Amniotic epithelial cell (primary cell): ENCODE results near the gene MARK2.

Source experiments
- DNase-seq: peaks from one replicate; pipeline ENCODE4 v3.0.0-alpha.2; 2010; ENCODE audit warnings: low read depth

MARK2 gene

DNA sequence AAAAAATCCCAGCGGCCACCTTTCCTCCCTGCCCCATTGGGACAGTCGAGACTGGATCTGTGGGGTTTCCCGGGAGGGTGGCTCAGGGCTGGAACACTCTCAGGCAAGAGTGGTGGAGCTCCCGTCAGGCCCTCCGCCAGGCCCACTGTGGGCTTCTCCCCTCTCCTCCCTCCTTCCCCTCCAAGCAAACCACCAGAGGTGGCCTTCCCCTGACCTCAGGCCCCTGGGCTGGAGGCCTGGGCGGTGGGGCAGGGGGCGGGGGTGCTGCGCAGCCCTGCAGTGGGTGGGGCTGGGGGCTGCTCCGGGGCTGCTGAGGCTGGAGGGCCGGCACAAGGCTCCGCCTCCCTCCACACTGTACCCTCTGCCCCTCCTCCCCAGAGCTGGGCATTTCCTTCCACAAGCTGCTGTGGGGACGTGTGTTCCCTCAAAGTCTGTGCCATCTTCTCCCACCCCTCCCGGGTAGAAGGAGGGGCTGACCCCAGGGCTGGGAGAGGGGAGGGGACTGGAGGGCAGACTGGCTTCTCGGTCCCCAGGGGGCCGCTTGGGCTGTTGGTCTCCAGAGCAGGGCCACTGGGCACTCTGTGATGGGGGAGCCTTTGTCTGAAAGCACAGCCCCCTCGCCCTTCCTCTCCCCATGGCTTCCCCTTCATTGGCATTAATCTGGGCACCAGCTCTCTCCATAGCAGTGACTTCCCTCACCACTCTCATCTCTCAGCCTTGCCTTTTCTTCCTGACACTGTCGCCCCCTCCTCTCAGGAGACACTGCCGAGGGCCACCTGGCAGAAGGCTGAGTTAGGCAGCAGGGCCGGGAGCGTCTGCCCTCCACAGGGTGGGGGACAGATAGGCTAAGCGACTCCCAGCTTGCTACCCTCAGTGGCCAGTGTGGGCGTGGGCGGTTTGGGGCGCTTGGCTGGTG, 70.9 kb downstream of the MARK2 start:
- DNase-seq: no peak

GRCh38 chr11:63910675-63911074, 71.8 kb downstream of the MARK2 start:
- no peak for DNase-seq

GRCh38 chr11:63911440-63911839, 72.5 kb downstream of the MARK2 start:
- DNase-seq: no peak

- no peak for DNase-seq
These were observed 73.0 kb downstream of the MARK2 start for GRCh38 chr11:63911876-63912275.

GRCh38 chr11:63912678-63913077, 73.8 kb downstream of the MARK2 start:
- DNase-seq: no peak

DNA sequence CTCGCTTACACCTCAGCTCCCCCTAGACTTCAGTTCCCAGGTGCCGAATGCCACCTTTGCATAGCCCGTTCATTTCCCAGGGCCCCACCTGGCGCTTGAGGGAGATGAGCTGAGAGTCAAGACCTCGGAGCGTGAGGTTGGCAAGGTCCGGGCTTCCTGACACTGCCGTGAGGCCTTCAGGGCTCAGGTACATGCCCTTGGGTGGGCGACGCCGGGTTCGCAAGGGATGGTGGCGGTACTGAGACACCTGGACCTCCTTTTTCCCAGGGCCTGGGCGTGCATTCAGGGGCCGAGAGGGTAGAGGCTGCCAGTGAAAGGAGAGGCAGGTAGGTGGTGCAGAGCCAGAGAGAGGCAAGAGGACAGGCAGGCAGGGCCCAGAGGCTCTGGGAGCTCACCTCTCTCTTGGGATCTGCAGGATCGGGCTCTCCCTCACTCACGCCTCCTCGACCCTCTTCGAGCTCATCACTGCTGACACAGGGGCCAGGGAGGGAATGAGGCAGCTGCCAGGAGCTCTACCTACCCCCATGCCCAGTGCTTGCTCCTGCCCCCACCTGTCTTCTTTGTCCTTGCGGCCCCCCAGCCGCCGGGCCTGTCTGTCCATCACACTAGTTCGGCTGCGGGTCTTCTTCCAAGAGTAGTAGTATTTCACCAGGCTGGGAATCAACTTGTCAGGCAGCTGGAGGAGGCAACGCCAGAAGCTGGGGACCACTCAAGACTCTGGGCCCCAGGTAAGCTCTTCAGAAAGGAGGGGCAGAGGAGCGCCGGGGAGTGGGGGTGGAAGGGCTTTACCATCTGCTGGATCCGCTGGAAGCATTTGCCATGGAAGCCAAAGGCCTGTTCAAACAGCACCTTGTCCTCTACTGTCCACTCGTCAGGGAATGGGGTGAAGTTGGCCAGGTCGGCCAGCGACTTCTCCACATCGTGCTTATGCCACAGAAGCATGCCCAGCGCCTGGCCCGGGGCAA, 75.2 kb downstream of the MARK2 start:
- no peak for DNase-seq

DNA sequence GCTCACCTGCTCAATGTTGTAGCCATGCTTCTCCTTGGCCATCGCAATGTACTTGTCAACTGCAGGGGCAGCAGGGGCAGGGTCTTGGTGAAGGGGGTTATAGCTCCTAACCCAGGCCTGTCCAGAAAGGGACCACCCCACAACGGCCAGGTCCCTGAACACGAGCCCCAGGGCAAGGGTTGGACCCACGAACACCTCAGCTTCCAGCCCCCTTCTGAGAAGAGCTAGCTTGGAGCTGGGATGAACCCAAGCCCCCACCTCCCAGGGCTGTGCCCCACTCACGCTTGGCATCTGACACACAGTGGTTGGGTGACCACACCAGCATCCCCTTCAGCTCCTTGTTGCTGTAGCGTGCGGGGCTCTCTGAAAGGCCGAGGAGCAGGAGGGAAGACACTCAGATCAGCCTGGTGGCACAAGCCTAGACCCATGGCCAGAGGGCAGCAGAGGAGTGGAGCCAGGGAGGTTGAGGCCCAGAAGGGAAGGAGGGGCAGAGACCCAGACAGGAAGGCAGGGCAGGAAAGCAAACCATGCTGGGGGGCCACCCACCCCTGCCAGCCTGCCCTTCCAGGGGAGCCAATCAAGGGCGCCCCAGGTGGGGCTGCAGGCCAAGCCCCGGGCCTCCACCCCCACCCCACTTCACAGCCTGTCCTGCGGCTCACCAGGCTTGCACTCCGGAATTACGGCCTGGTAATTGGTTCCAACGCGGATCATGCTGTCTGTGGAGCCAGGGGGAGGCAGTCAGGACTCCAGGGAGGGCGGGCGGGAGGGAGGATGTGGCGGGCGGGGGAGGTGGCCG, 76.2 kb downstream of the MARK2 start:
- DNase-seq: peak; percentile 34

GRCh38 chr11:63915961-63916836, 77.3 kb downstream of the MARK2 start:
- peak; percentile 17 for DNase-seq

DNA sequence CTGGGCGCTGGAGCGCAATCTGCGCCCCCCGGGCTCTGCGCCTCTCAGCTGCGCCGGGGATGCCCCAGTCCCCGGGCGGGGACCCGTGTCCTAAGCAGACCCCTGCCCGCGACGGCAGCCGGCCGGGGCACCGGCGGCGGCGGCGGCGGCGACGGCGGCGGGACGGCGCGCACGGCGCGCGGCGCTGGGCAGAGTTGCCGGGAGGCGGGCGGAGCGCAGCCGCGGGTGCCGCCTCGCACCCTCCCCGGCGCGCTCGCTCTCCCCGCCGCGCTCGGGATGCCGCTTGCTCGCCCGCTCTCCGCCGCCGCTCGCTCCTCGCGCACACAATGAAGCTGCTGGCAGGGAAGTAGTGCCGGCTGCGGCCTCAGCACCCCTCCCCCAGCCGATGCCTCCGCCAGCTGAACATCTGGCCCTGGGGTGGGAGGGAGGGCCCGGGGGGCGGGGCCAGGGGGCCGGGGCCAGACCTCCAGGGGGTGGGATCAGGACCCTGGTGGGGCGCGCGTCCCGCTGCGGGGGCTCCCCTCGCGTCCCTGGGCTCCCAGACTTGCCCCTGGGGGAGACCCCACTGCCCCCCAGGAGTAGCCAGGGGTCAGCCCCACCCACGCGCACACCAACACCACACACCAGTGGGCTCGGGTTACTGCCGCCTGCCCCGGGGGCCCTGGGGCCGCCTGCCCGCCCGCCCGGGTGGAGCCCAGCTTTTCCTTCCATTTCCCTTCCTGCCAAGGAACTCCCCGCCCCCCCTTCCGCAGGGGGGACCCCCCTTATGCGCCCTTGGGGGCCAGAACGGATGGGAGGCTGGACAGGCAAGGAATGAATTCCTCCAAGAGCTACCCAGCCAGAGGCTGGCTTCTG, 78.2 kb downstream of the MARK2 start, which contains the start of gene RCOR2:
TSS of gene RCOR2 (minus strand) at position 328 of the 855 bp plus-strand sequence. CDS start 708 bp downstream, outside the sequence.
- peak; percentile 85 for DNase-seq

- peak; percentile 17 for DNase-seq
These were observed 79.0 kb downstream of the MARK2 start for GRCh38 chr11:63917692-63918506.

- peak; percentile 20 for DNase-seq
These were observed 79.7 kb downstream of the MARK2 start for GRCh38 chr11:63918507-63919191.

DNA sequence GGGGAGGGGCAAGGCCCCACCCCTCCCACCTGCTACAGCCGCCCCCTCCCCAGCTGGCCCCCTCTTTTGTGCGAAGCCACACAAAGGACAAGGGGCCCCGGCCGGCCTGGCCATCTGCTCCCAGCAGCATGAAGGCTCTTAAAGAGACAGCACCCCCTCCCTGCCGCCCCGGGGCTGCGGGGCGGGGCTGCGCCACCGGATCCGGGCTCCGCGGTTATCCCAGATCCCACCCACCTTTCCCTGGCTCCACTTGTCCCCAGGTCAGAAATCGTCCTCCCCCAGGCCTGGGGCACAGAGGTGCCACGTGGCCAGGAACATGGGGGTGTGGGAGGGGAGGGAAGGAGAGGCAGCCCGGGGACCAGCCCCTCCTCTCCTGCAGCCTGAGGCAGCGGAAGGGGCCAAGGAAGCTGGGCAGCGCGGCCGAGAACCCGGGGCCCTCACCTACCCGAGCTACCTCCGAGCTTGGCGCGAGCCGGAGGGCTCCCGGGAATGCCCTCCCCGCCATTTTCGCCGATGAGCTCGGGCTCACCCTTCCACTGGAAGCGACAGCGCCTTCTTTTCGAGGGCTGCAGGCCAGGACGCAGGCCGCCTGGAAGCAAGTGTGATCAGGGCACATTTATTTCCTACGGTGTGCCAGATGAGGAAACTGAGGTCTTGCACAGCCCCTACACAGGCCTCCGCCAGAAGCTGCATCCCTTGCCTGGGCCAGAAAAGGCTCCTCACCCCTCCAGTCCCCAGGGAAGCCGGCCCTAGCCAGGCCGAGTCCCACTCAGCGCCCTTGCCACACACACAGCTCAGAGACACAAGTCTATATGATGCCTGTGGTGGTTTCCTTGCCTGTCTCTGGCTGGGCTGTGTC, 80.6 kb downstream of the MARK2 start:
- peak; percentile 31 for DNase-seq

DNA sequence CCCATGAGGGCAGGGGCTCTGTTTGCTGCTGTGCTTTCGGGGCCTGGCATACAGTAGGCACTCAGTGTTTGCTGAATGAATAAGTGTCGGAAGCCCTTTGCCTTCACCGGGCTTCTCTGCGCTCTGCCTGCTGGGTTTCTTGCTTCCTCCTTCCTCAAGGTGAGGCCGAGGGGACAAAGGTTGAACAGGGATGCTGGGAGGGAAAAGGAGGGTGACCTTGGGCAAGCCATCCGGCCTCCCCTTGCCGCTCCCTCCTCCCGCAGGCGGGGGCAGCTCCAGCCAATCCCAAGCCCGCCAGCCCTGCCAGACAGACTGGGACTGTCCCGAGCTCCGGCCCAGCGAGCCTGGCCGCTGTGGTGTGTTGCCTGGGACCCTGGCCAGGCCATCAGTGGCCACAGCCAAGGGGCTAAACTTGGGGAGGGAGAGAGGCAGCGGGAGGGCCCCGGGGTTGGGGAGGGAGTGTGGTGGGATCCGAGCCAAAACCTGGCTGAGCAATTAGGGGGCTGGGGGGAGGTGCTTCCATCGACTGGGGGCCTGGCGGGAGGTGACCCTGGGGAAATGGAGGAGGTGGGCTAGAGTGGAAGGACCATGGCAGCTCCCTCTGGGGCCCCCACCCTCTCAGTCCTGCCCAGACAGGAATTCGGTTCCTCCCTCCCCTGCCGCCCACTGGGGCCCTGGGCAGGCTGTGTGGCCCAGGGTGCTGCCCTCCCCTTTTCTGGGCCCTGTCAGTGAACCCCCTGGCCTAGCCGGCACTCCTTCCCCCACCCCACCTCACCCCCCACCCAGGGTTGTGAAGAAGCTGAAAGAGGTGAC, 81.4 kb downstream of the MARK2 start:
- no peak for DNase-seq

- no peak for DNase-seq
These were observed 82.1 kb downstream of the MARK2 start for GRCh38 chr11:63920939-63921417.

GRCh38 chr11:63922673-63923192, 83.8 kb downstream of the MARK2 start:
- DNase-seq: no peak

GRCh38 chr11:63923319-63923718, 84.4 kb downstream of the MARK2 start:
- DNase-seq: no peak
